ENCODE data around the gene NPAS4.

The NPAS4 gene

DNA sequence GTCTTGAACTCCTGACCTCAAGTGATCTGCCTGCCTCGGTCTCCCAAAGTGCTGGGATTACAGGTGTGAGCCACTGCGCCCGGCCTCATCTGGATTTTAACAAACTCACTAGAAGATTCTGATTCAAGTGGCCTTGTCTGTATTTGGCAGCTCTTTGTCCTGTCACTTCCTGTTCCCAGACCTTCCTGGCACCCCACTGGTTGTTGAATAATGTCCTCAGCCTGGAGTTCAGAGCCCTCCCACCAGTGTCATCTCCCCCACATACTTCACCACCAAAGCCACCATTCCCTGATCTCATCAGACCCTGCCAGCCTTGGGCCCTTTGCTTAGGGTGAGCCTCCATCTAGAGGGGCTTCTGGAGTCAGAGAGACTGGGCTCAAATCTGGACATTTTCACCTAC lies 49.2 kb downstream of the NPAS4 start:
- TF ChIP-seq, protein P1, sequence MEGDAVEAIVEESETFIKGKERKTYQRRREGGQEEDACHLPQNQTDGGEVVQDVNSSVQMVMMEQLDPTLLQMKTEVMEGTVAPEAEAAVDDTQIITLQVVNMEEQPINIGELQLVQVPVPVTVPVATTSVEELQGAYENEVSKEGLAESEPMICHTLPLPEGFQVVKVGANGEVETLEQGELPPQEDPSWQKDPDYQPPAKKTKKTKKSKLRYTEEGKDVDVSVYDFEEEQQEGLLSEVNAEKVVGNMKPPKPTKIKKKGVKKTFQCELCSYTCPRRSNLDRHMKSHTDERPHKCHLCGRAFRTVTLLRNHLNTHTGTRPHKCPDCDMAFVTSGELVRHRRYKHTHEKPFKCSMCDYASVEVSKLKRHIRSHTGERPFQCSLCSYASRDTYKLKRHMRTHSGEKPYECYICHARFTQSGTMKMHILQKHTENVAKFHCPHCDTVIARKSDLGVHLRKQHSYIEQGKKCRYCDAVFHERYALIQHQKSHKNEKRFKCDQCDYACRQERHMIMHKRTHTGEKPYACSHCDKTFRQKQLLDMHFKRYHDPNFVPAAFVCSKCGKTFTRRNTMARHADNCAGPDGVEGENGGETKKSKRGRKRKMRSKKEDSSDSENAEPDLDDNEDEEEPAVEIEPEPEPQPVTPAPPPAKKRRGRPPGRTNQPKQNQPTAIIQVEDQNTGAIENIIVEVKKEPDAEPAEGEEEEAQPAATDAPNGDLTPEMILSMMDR (IDR thresholded peaks at IDR 0.05; ENCODE audit: low read length, missing control alignments): no peak
- H3K4me3 ChIP-seq (replicated peaks; ENCODE audit: low read depth, low read length): no peak overlapping the region
- no peak for DNase-seq (ENCODE audit: low read depth)

DNA sequence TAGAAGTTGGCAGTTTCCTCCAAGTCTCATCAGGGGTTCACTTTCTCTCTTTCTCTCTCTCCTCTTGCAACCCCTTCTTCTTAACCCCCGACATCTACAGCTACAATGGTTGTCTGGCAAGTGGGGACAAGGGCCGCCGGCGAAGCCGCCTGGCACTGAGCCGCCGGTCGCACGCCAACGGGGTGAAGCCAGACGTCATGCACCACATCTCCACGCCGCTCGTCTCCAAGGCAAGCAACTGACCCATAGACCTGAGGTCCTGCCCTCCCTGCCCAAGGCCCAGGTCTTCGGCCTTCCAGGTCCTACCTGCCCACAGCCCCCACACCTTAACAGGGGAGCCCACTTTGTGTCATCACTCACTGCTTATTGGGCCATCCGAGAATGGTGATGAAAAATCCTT lies 50.3 kb downstream of the NPAS4 start:
- TF ChIP-seq, protein P1 (IDR thresholded peaks at IDR 0.05; ENCODE audit: low read length, missing control alignments): no peak
- DNase-seq (ENCODE audit: low read depth): no peak
- H3K4me3 ChIP-seq (replicated peaks; ENCODE audit: low read depth, low read length): no peak overlapping the region

GRCh38 chr11:66472054-66472453 lies 51.2 kb downstream of the NPAS4 start:
- no peak for DNase-seq (ENCODE audit: low read depth)
- no peak overlapping the region for H3K4me3 ChIP-seq (replicated peaks; ENCODE audit: low read depth, low read length)
- TF ChIP-seq, protein P1 (IDR thresholded peaks at IDR 0.05; ENCODE audit: low read length, missing control alignments): no peak

- TF ChIP-seq, protein P1 (IDR thresholded peaks at IDR 0.05; ENCODE audit: low read length, missing control alignments): no peak
- no peak overlapping the region for H3K4me3 ChIP-seq (replicated peaks; ENCODE audit: low read depth, low read length)
- no peak for DNase-seq (ENCODE audit: low read depth)
Observed at GRCh38 chr11:66473167-66473566, 52.3 kb downstream of the NPAS4 start.

DNA sequence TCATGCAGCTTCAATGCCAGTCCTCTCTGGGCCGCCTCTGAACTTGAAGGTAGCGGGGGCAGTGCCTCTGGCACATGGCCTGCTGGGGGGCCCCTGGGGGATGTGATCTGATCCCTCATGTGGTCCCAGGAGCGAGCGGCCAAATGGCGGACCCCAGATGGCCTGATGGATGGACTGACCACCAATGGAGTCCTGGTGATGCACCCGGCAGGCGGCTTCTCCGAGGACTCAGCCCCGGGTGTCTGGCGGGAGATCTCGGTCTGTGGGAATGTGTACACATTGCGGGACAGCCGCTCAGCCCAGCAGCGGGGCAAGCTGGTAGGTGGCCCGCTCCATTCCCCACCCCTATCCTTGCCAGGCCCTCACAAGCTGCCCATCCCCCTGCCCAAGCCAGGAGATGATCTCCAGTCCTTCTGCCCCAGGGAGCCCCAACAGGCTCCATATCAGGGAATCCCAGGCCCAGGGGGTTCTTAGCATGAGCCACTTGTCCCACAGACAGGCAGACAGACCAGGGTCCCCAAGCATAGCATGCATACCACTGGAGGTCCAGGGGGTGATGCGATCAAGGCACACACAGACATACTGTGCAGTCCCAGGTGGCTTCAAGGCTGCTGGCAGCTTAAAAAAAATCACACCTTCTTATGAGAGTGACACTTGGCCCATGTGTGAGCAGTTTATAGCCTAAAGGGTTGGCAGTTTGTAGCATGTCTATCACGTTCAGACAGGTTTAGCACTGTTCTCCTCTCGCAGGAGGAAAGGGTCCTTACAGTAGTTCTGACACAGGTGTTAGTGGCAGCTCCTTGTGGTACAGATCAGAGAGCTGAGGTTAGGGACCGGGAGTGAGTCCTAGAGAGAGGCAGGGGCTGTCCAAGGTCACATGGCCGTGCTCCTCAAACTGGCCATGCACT lies 53.0 kb downstream of the NPAS4 start:
- TF ChIP-seq, protein P1 (IDR thresholded peaks at IDR 0.05; ENCODE audit: low read length, missing control alignments): no peak
- no peak for DNase-seq (ENCODE audit: low read depth)
- no peak overlapping the region for H3K4me3 ChIP-seq (replicated peaks; ENCODE audit: low read depth, low read length)

DNA sequence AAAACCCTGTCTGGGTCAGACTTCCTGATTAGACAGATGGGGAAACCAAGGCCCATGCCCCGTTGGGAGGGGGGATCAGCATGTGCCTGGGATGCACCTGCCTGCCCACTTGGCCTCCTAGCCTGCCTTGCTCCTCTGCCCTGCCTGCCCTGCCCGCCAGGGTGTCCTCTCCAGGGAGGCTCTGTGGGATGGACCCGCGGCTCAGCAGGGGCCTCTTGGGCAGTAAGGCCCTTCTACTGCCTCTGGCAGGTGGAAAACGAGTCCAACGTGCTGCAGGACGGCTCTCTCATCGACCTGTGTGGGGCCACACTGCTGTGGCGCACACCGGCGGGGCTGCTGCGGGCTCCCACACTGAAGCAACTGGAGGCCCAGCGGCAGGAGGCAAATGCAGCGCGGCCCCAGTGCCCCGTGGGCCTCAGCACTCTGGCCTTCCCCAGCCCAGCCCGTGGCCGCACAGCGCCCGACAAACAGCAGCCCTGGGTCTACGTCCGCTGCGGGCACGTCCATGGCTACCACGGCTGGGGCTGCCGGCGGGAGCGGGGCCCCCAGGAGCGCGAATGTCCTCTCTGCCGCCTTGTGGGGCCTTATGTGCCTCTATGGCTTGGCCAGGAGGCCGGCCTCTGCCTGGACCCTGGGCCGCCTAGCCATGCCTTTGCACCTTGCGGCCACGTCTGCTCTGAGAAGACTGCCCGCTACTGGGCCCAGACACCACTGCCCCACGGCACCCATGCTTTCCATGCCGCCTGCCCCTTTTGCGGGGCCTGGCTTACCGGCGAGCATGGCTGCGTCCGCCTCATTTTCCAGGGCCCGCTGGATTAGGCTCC lies 54.7 kb downstream of the NPAS4 start:
- TF ChIP-seq, protein P1 (IDR thresholded peaks at IDR 0.05; ENCODE audit: low read length, missing control alignments): no peak
- no peak overlapping the region for H3K4me3 ChIP-seq (replicated peaks; ENCODE audit: low read depth, low read length)
- no peak for DNase-seq (ENCODE audit: low read depth)

Measured in fibroblast of pulmonary artery (primary cell).